SU-DHL-6 (cell line): Measurements from ENCODE around the gene ENDOV.

Experiments
- H2AFZ ChIP-seq: fragments of 200-600 bp; sonication (generic); 2 replicates; pipeline ENCODE4 v1.6.1; 2014; ENCODE audit warnings: low read depth, mild to moderate bottlenecking, moderate library complexity, mixed read lengths, antibody characterized with exemption, low read length; ENCODE audit not compliant: severe bottlenecking
- H3F3A ChIP-seq: fragments of 200-600 bp; shearing (Covaris generic); 2 replicates; pipeline ENCODE4 v1.6.0; 2016; ENCODE audit warnings: antibody characterized with exemption, mild to moderate bottlenecking; ENCODE audit not compliant: insufficient read depth
- H3K27ac ChIP-seq: fragments of 200-600 bp; sonication (generic); 2 replicates; pipeline ENCODE4 v1.5.1; 2016; ENCODE audit warnings: low read depth, mild to moderate bottlenecking, low read length, moderate library complexity, mixed read lengths
- H3K27me3 ChIP-seq: fragments of 200-600 bp; sonication (generic), shearing (Covaris generic); 2 replicates; pipeline ENCODE4 v1.6.0; 2014; ENCODE audit warnings: mild to moderate bottlenecking, low read length
- H3K36me3 ChIP-seq: fragments of 200-600 bp; sonication (generic); 2 replicates; pipeline ENCODE4 v1.6.1; 2014; ENCODE audit warnings: mild to moderate bottlenecking, low read length, mixed read lengths
- H3K4me2 ChIP-seq: fragments of 300-600, 200-600 bp; shearing (Covaris generic), sonication (generic); 2 replicates; pipeline ENCODE4 v1.6.0; 2014; ENCODE audit warnings: low read length, low read depth, mild to moderate bottlenecking; ENCODE audit not compliant: poor library complexity, severe bottlenecking
- H3K4me3 ChIP-seq: fragments of 200-600 bp; sonication (generic); 2 replicates; pipeline ENCODE4 v1.5.1; 2014; ENCODE audit warnings: antibody characterized with exemption, low read length, mild to moderate bottlenecking, mixed read lengths; ENCODE audit not compliant: insufficient read depth, poor library complexity, severe bottlenecking
- H3K79me2 ChIP-seq: fragments of 200-600 bp; sonication (generic); 2 replicates; pipeline ENCODE4 v1.6.1; 2014; ENCODE audit warnings: mild to moderate bottlenecking, low read length, moderate library complexity; ENCODE audit not compliant: insufficient read depth
- H3K9ac ChIP-seq: fragments of 200-600 bp; sonication (generic); 2 replicates; pipeline ENCODE4 v1.7.0; 2014; ENCODE audit warnings: mild to moderate bottlenecking, low read length
- H3K9me2 ChIP-seq: fragments of 200-600 bp; sonication (generic); replicated peaks from 2 replicates; pipeline ENCODE4 v1.6.1; 2014; ENCODE audit warnings: low read length; ENCODE audit not compliant: insufficient read depth
- H3K9me3 ChIP-seq: fragments of 200-600 bp; sonication (generic); 2 replicates; pipeline ENCODE4 v1.6.1; 2014; ENCODE audit warnings: low read length, mixed read lengths; ENCODE audit not compliant: insufficient read depth
- H4K20me1 ChIP-seq: fragments of 200-600 bp; sonication (generic); 2 replicates; pipeline ENCODE4 v1.6.1; 2014; ENCODE audit warnings: low read depth, mild to moderate bottlenecking, antibody characterized with exemption, low read length, moderate library complexity, mixed read lengths
- CTCF ChIP-seq: fragments of 200-600 bp; sonication (generic); IDR thresholded peaks from one replicate; pipeline ENCODE4 v1.5.1; 2017; ENCODE audit warnings: antibody characterized with exemption, mild to moderate bottlenecking, low read length, moderate library complexity; ENCODE audit not compliant: insufficient read depth, poor library complexity, severe bottlenecking
- EZH2phosphoT487 ChIP-seq: fragments of 200-600 bp; sonication (generic), shearing (Covaris generic); conservative IDR thresholded peaks from 2 replicates; pipeline ENCODE4 v1.6.1; 2018; ENCODE audit warnings: mild to moderate bottlenecking, antibody characterized with exemption, low read length, moderate library complexity, mixed read lengths

The ENDOV gene

GRCh38 chr17:80371196-80371595 is 43.8 kb upstream of the ENDOV start:
- Histone ChIP-seq H3F3A (no peaks in the 10 kb centered on the region), H4K20me1 (no peaks in the 10 kb centered on the region), H3K27ac (no peak overlapping the region), H3K36me3 (no peaks in the 10 kb centered on the region), H2AFZ (no peak overlapping the region), H3K9ac (no peak overlapping the region), H3K27me3 (no peaks in the 10 kb centered on the region), H3K9me3 (no peaks in the 10 kb centered on the region), H3K4me2 (no peak overlapping the region), H3K9me2 (no peaks in the 10 kb centered on the region), H3K4me3 (no peak overlapping the region), H3K79me2 (no peaks in the 10 kb centered on the region)
- no peak for TF ChIP-seq EZH2phosphoT487
- TF ChIP-seq CTCF, result no peak

GRCh38 chr17:80372456-80372855 is 42.5 kb upstream of the ENDOV start:
- H4K20me1 ChIP-seq, result no peaks in the 10 kb centered on the region
- no peaks in the 10 kb centered on the region for H3K27me3 ChIP-seq
- no peaks in the 10 kb centered on the region for H3K9me2 ChIP-seq
- H3F3A ChIP-seq, result no peaks in the 10 kb centered on the region
- H3K4me2 ChIP-seq, result no peak overlapping the region
- no peak for TF ChIP-seq CTCF
- no peak for TF ChIP-seq EZH2phosphoT487
- H3K27ac ChIP-seq, result no peak overlapping the region
- no peaks in the 10 kb centered on the region for H3K9me3 ChIP-seq
- no peaks in the 10 kb centered on the region for H3K79me2 ChIP-seq
- H3K36me3 ChIP-seq, result no peaks in the 10 kb centered on the region
- H3K9ac ChIP-seq, result no peak overlapping the region
- H3K4me3 ChIP-seq, result no peak overlapping the region
- H2AFZ ChIP-seq, result no peak overlapping the region

- TF ChIP-seq EZH2phosphoT487 (no peak), CTCF (no peak)
- H4K20me1 ChIP-seq, result no peaks in the 10 kb centered on the region
- H3K79me2 ChIP-seq, result no peaks in the 10 kb centered on the region
- no peak overlapping the region for H3K4me2 ChIP-seq
- no peak overlapping the region for H2AFZ ChIP-seq
- H3K9me3 ChIP-seq, result no peaks in the 10 kb centered on the region
- H3K36me3 ChIP-seq, result no peaks in the 10 kb centered on the region
- no peak overlapping the region for H3K27ac ChIP-seq
- H3K9ac ChIP-seq, result no peak overlapping the region
- H3F3A ChIP-seq, result no peaks in the 10 kb centered on the region
- no peaks in the 10 kb centered on the region for H3K9me2 ChIP-seq
- no peaks in the 10 kb centered on the region for H3K27me3 ChIP-seq
- no peak overlapping the region for H3K4me3 ChIP-seq
These were observed 41.9 kb upstream of the ENDOV start for GRCh38 chr17:80372922-80373570.
